ENCODE data around the gene ACAP3.

The ACAP3 gene

GRCh38 chr1:1333551-1334241, 26.0 kb upstream of the ACAP3 start:
- no peak for DNase-seq (ENCODE audit: insufficient read length, low spot score)
- FAIRE-seq, result no peak
- no peak for TF ChIP-seq CTCF (IDR thresholded peaks at IDR 0.05; ENCODE audit: insufficient read depth, missing control alignments)

- FAIRE-seq (no peak), DNase-seq (ENCODE audit: insufficient read length, low spot score) (no peak)
- no peak for TF ChIP-seq CTCF (IDR thresholded peaks at IDR 0.05; ENCODE audit: insufficient read depth, missing control alignments)
Observed at GRCh38 chr1:1332774-1333480, 25.2 kb upstream of the ACAP3 start.

- DNase-seq (ENCODE audit: insufficient read length, low spot score) (no peak), FAIRE-seq (no peak)
- TF ChIP-seq CTCF (IDR thresholded peaks at IDR 0.05; ENCODE audit: insufficient read depth, missing control alignments), result no peak
Observed at GRCh38 chr1:1332031-1332755, 24.5 kb upstream of the ACAP3 start.

- FAIRE-seq, result no peak
- DNase-seq (ENCODE audit: insufficient read length, low spot score), result no peak
Observed at GRCh38 chr1:1331068-1331965, 23.6 kb upstream of the ACAP3 start, which contains the start of gene TAS1R3. Gene TAS1R3, plus strand, starts transcription at chr1:1331280. Its CDS starts 66 bp downstream, at chr1:1331346.

GRCh38 chr1:1330366-1331067, 22.8 kb upstream of the ACAP3 start:
- no peak for DNase-seq (ENCODE audit: insufficient read length, low spot score)
- FAIRE-seq, result no peak
- TF ChIP-seq CTCF (IDR thresholded peaks at IDR 0.05; ENCODE audit: insufficient read depth, missing control alignments), result no peak

More at GRCh38 chr1:1331068-1331965, 23.6 kb upstream of the ACAP3 start, which contains the start of gene TAS1R3:
- TF ChIP-seq CTCF (IDR thresholded peaks at IDR 0.05; ENCODE audit: insufficient read depth, missing control alignments), result no peak

Data from D721Med (cell line).